ENCODE measurements around the gene TAF13. TPM values are rescaled to one million over a fixed set of nuclear protein-coding genes. Genes with fewer than 3 reads are reported as not detected.
A peak's percentile ranks its signal among the peaks of the same experiment; 100 is the strongest.

The TAF13 gene
- total RNA-seq, 1 donor = 84.7 TPM

DNA sequence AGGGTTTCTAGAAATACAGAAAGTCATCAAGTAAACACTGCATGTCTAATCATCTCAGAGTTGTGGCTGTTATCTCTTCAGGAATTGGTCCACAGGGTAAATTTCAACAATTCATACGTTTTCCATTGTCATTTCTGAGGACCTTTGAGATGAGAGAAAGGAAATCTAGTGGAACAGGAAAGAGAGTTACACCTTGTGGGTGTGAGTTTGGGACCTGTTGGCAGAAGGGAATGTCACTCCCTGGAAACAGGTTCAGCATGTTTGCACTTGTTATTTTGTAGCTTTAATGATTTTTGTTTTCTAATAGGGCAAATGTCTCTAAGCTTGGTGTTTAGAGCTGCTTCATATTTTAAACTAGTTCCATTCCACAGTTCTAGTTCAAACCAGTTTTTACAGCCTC is 20.3 kb upstream of the TAF13 start:
- no peak overlapping the region for H3K27ac ChIP-seq (ENCODE audit: low read depth, low read length)
- H3K4me2 ChIP-seq (ENCODE audit: insufficient read depth, low read length) = no peak overlapping the region
- H4K20me1 ChIP-seq (ENCODE audit: insufficient read depth, low read length) = no peaks in the 10 kb centered on the region
- no peak overlapping the region for H3K4me3 ChIP-seq (ENCODE audit: insufficient read depth, low read length)
- peaks cover 21% of the 10 kb centered on the region for H3K36me3 ChIP-seq (ENCODE audit: insufficient read depth, low read length)
- no peaks in the 10 kb centered on the region for H3K9me3 ChIP-seq (ENCODE audit: low read depth, low read length)
- H2AFZ ChIP-seq (ENCODE audit: low read length) = no peak overlapping the region
- no peaks in the 10 kb centered on the region for H3K27me3 ChIP-seq (ENCODE audit: insufficient read depth, low read length)
- no peak for DNase-seq (ENCODE audit: insufficient read length, low spot score, missing footprints)
- H3K79me2 ChIP-seq (ENCODE audit: insufficient read depth, low read length) = peaks cover 55% of the 10 kb centered on the region
- peaks cover 20% of the 10 kb centered on the region for H3K4me1 ChIP-seq (ENCODE audit: insufficient read depth, low read length)
- TF ChIP-seq CTCF (IDR thresholded peaks at IDR 0.05; ENCODE audit: extremely low read depth, low read depth, low read length) = no peak

- no peak for DNase-seq (ENCODE audit: insufficient read length, low spot score, missing footprints)
- no peak overlapping the region for H3K27ac ChIP-seq (ENCODE audit: low read depth, low read length)
- no peak overlapping the region for H3K4me3 ChIP-seq (ENCODE audit: insufficient read depth, low read length)
- no peak overlapping the region for H3K4me2 ChIP-seq (ENCODE audit: insufficient read depth, low read length)
- no peak overlapping the region for H2AFZ ChIP-seq (ENCODE audit: low read length)
- H3K79me2 ChIP-seq (ENCODE audit: insufficient read depth, low read length) = peaks cover 55% of the 10 kb centered on the region
- H3K27me3 ChIP-seq (ENCODE audit: insufficient read depth, low read length) = no peaks in the 10 kb centered on the region
- TF ChIP-seq CTCF (IDR thresholded peaks at IDR 0.05; ENCODE audit: extremely low read depth, low read depth, low read length) = no peak
- H3K9me3 ChIP-seq (ENCODE audit: low read depth, low read length) = no peaks in the 10 kb centered on the region
- no peaks in the 10 kb centered on the region for H4K20me1 ChIP-seq (ENCODE audit: insufficient read depth, low read length)
- H3K36me3 ChIP-seq (ENCODE audit: insufficient read depth, low read length) = peaks cover 21% of the 10 kb centered on the region
- H3K4me1 ChIP-seq (ENCODE audit: insufficient read depth, low read length) = peaks cover 17% of the 10 kb centered on the region
Observed at GRCh38 chr1:109095631-109096030, 19.8 kb upstream of the TAF13 start.

DNA sequence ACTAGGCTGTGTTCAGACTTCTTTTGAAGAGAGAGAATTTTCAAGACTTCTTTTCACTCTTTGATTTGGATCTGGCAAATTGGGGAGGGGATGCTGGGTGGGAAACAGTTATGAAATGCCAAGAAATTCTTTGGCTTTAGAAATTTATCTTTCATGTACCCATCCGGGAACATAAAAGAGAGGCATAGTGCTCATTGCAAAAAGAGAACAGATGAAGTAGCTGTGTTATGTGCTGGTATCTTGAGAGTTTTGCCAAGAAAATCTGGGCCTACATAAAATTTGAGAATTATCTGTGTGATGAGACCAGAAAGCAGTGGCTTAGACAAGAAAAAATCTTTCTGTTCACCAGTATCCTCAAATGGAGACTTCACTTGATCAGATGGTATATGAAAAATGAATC is 19.1 kb upstream of the TAF13 start:
- no peak overlapping the region for H2AFZ ChIP-seq (ENCODE audit: low read length)
- H3K4me2 ChIP-seq (ENCODE audit: insufficient read depth, low read length) = no peak overlapping the region
- H4K20me1 ChIP-seq (ENCODE audit: insufficient read depth, low read length) = no peaks in the 10 kb centered on the region
- H3K4me1 ChIP-seq (ENCODE audit: insufficient read depth, low read length) = peaks cover 17% of the 10 kb centered on the region
- no peak for DNase-seq (ENCODE audit: insufficient read length, low spot score, missing footprints)
- no peak for TF ChIP-seq CTCF (IDR thresholded peaks at IDR 0.05; ENCODE audit: extremely low read depth, low read depth, low read length)
- H3K36me3 ChIP-seq (ENCODE audit: insufficient read depth, low read length) = peaks cover 21% of the 10 kb centered on the region
- H3K27me3 ChIP-seq (ENCODE audit: insufficient read depth, low read length) = no peaks in the 10 kb centered on the region
- H3K4me3 ChIP-seq (ENCODE audit: insufficient read depth, low read length) = no peak overlapping the region
- no peak overlapping the region for H3K27ac ChIP-seq (ENCODE audit: low read depth, low read length)
- H3K79me2 ChIP-seq (ENCODE audit: insufficient read depth, low read length) = peaks cover 48% of the 10 kb centered on the region
- no peaks in the 10 kb centered on the region for H3K9me3 ChIP-seq (ENCODE audit: low read depth, low read length)

DNA sequence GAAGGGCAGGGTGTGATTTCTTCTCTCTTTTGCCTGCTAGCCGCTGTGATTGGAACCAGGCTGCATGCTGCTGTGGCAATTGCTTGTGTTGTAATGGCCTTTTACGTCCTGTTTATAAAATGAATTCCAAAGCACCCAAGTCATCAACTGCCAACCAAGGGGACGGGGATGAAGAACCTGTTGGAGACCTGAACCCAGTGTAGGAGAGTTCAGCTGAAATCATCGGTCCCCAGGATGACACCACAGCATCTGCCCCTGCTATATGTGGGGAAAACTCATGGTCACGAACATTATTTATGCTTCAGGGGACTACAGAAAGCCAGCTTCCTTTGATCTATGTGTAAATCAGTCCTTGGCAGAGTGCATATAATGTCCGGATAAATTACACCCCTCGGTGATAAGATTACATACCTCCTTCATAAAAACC is 18.6 kb upstream of the TAF13 start:
- Histone ChIP-seq H3K4me3 (ENCODE audit: insufficient read depth, low read length) (no peak overlapping the region), H3K27ac (ENCODE audit: low read depth, low read length) (peak overlapping the region; percentile 0), H3K4me1 (ENCODE audit: insufficient read depth, low read length) (peaks cover 17% of the 10 kb centered on the region), H3K36me3 (ENCODE audit: insufficient read depth, low read length) (peaks cover 21% of the 10 kb centered on the region), H3K9me3 (ENCODE audit: low read depth, low read length) (no peaks in the 10 kb centered on the region), H3K27me3 (ENCODE audit: insufficient read depth, low read length) (no peaks in the 10 kb centered on the region), H3K79me2 (ENCODE audit: insufficient read depth, low read length) (peaks cover 48% of the 10 kb centered on the region), H3K4me2 (ENCODE audit: insufficient read depth, low read length) (no peak overlapping the region), H4K20me1 (ENCODE audit: insufficient read depth, low read length) (no peaks in the 10 kb centered on the region), H2AFZ (ENCODE audit: low read length) (no peak overlapping the region)
- TF ChIP-seq CTCF (IDR thresholded peaks at IDR 0.05; ENCODE audit: extremely low read depth, low read depth, low read length) = no peak
- DNase-seq (ENCODE audit: insufficient read length, low spot score, missing footprints) = no peak

All from osteoblast (primary cell).